Adipocyte (in vitro differentiated cells): Measurements from ENCODE around the gene NAT9.

Experiments
- DNase-seq: peaks from one replicate; pipeline ENCODE4 v3.0.0-alpha.2; 2015; ENCODE audit warnings: low read depth
- H3K27me3 ChIP-seq: replicated peaks from 2 replicates; pipeline ENCODE4 v1.7.0; 2013; ENCODE audit warnings: mild to moderate bottlenecking, low read length, moderate library complexity; ENCODE audit not compliant: control insufficient read depth, insufficient read depth
- H3K36me3 ChIP-seq: 2 replicates; pipeline ENCODE4 v1.7.0; 2013; ENCODE audit warnings: low read length, mild to moderate bottlenecking, moderate library complexity; ENCODE audit not compliant: control insufficient read depth, insufficient read depth, severe bottlenecking
- H3K4me1 ChIP-seq: 2 replicates; pipeline ENCODE4 v1.7.0; 2013; ENCODE audit warnings: mild to moderate bottlenecking, low read length, moderate library complexity; ENCODE audit not compliant: control insufficient read depth, insufficient read depth
- H3K4me3 ChIP-seq: 2 replicates; pipeline ENCODE4 v1.7.0; 2013; ENCODE audit warnings: mild to moderate bottlenecking, low read length, moderate library complexity
- H3K9ac ChIP-seq: 2 replicates; pipeline ENCODE4 v1.7.0; 2013; ENCODE audit warnings: mild to moderate bottlenecking, low read length, moderate library complexity
- H3K9me3 ChIP-seq: 2 replicates; pipeline ENCODE4 v1.7.0; 2013; ENCODE audit warnings: mild to moderate bottlenecking, low read length, moderate library complexity; ENCODE audit not compliant: control insufficient read depth

NAT9 gene

GRCh38 chr17:74748529-74749278 is 27.4 kb downstream of the NAT9 start, which contains the start of gene NHERF1:
NHERF1 (plus strand) TSS chr17:74748628; CDS start chr17:74748847, 219 bp downstream.
- Histone ChIP-seq H3K4me1 (peaks cover 5% of the 10 kb centered on the region), H3K36me3 (no peaks in the 10 kb centered on the region), H3K27me3 (peaks cover 8% of the 10 kb centered on the region), H3K9me3 (no peaks in the 10 kb centered on the region), H3K9ac (peak within 1 kb of the TSS; percentile 83), H3K4me3 (peak within 1 kb of the TSS; percentile 90)
- peak; percentile 98 for DNase-seq

- Histone ChIP-seq H3K36me3 (no peaks in the 10 kb centered on the region), H3K27me3 (peaks cover 13% of the 10 kb centered on the region), H3K9ac (peak overlapping the region; percentile 77), H3K9me3 (no peaks in the 10 kb centered on the region), H3K4me1 (peaks cover 5% of the 10 kb centered on the region), H3K4me3 (peak overlapping the region; percentile 78)
- DNase-seq = no peak
Measured at GRCh38 chr17:74748279-74748528, 27.9 kb downstream of the NAT9 start.

- no peak for DNase-seq
- Histone ChIP-seq H3K4me3 (no peak overlapping the region), H3K4me1 (peaks cover 5% of the 10 kb centered on the region), H3K9ac (no peak overlapping the region), H3K27me3 (peaks cover 23% of the 10 kb centered on the region), H3K36me3 (no peaks in the 10 kb centered on the region), H3K9me3 (no peaks in the 10 kb centered on the region)
Measured at GRCh38 chr17:74746922-74747321, 29.2 kb downstream of the NAT9 start.

- Histone ChIP-seq H3K4me1 (peaks cover 5% of the 10 kb centered on the region), H3K4me3 (no peak overlapping the region)
- DNase-seq = no peak
Measured at GRCh38 chr17:74746376-74746775, 29.8 kb downstream of the NAT9 start.

GRCh38 chr17:74745548-74746177 is 30.5 kb downstream of the NAT9 start:
- Histone ChIP-seq H3K9me3 (no peaks in the 10 kb centered on the region), H3K4me3 (no peak overlapping the region), H3K36me3 (no peaks in the 10 kb centered on the region), H3K4me1 (peaks cover 5% of the 10 kb centered on the region), H3K9ac (no peak overlapping the region), H3K27me3 (peaks cover 35% of the 10 kb centered on the region)
- no peak for DNase-seq

More at GRCh38 chr17:74746376-74746775, 29.8 kb downstream of the NAT9 start:
- H3K9me3 ChIP-seq = no peaks in the 10 kb centered on the region
- no peaks in the 10 kb centered on the region for H3K36me3 ChIP-seq
- no peak overlapping the region for H3K9ac ChIP-seq
- peaks cover 28% of the 10 kb centered on the region for H3K27me3 ChIP-seq

- peaks cover 42% of the 10 kb centered on the region for H3K27me3 ChIP-seq
- H3K4me3 ChIP-seq = no peak overlapping the region
Measured at GRCh38 chr17:74744714-74745547, 31.2 kb downstream of the NAT9 start.

GRCh38 chr17:74744349-74744713 is 31.8 kb downstream of the NAT9 start:
- no peaks in the 10 kb centered on the region for H3K4me1 ChIP-seq
- H3K9me3 ChIP-seq = no peaks in the 10 kb centered on the region
- no peaks in the 10 kb centered on the region for H3K36me3 ChIP-seq
- no peak overlapping the region for H3K9ac ChIP-seq
- peaks cover 45% of the 10 kb centered on the region for H3K27me3 ChIP-seq
- no peak overlapping the region for H3K4me3 ChIP-seq
- no peak for DNase-seq

More at GRCh38 chr17:74744714-74745547, 31.2 kb downstream of the NAT9 start:
- H3K9ac ChIP-seq = no peak overlapping the region
- H3K9me3 ChIP-seq = no peaks in the 10 kb centered on the region
- peak; percentile 76 for DNase-seq
- no peaks in the 10 kb centered on the region for H3K36me3 ChIP-seq
- peaks cover 2% of the 10 kb centered on the region for H3K4me1 ChIP-seq

- DNase-seq = no peak
- Histone ChIP-seq H3K4me1 (no peaks in the 10 kb centered on the region), H3K27me3 (peaks cover 51% of the 10 kb centered on the region), H3K4me3 (no peak overlapping the region), H3K9ac (no peak overlapping the region), H3K9me3 (no peaks in the 10 kb centered on the region), H3K36me3 (no peaks in the 10 kb centered on the region)
Measured at GRCh38 chr17:74743755-74744154, 32.4 kb downstream of the NAT9 start.

GRCh38 chr17:74742978-74743545 is 33.1 kb downstream of the NAT9 start:
- no peak overlapping the region for H3K9ac ChIP-seq
- H3K36me3 ChIP-seq = no peaks in the 10 kb centered on the region
- no peak for DNase-seq
- peaks cover 58% of the 10 kb centered on the region for H3K27me3 ChIP-seq
- H3K4me3 ChIP-seq = no peak overlapping the region
- no peaks in the 10 kb centered on the region for H3K9me3 ChIP-seq
- no peaks in the 10 kb centered on the region for H3K4me1 ChIP-seq

GRCh38 chr17:74742153-74742515 is 34.0 kb downstream of the NAT9 start:
- Histone ChIP-seq H3K9me3 (no peaks in the 10 kb centered on the region), H3K9ac (no peak overlapping the region), H3K4me3 (no peak overlapping the region), H3K36me3 (no peaks in the 10 kb centered on the region), H3K27me3 (peaks cover 67% of the 10 kb centered on the region), H3K4me1 (peaks cover 3% of the 10 kb centered on the region)
- peak; percentile 20 for DNase-seq
